NB4 (cell line): ENCODE results near the gene RSPO1.

Source experiments
- DNase-seq: peaks from one replicate; pipeline ENCODE4 v3.0.0; 2010; ENCODE audit warnings: low read depth
- H3K4me3 ChIP-seq: one replicate; pipeline ENCODE4 v1.5.1; 2011; ENCODE audit warnings: mild to moderate bottlenecking, low read depth, low read length, moderate library complexity
- CTCF ChIP-seq: IDR thresholded peaks from one replicate; pipeline ENCODE4 v1.5.1; 2012; ENCODE audit warnings: low read depth, low read length
- MAX ChIP-seq: IDR thresholded peaks from 2 replicates; pipeline ENCODE4 v1.6.1; 2011; ENCODE audit warnings: low read depth, low read length
- MYC ChIP-seq: IDR thresholded peaks from 2 replicates; pipeline ENCODE4 v1.6.1; 2011; ENCODE audit warnings: low read depth, low read length
- POLR2A ChIP-seq: IDR thresholded peaks from 2 replicates; pipeline ENCODE4 v1.6.1; 2011; ENCODE audit warnings: mild to moderate bottlenecking; ENCODE audit not compliant: insufficient read length; ENCODE audit errors: extremely low read depth

The RSPO1 gene

GRCh38 chr1:37634992-37635902 is 555 bp upstream of the RSPO1 start:
- no peak overlapping the region for H3K4me3 ChIP-seq
- DNase-seq, result no peak
- TF ChIP-seq POLR2A, result no peak
- no peak for TF ChIP-seq MAX
- TF ChIP-seq CTCF, result no peak
- no peak for TF ChIP-seq MYC

GRCh38 chr1:37633938-37634243 is 801 bp downstream of the RSPO1 start:
- DNase-seq, result no peak
- no peak overlapping the region for H3K4me3 ChIP-seq
- TF ChIP-seq POLR2A (no peak), MAX (no peak), CTCF (no peak), MYC (no peak)

- DNase-seq, result no peak
- no peak overlapping the region for H3K4me3 ChIP-seq
- TF ChIP-seq MYC (no peak), POLR2A (no peak), MAX (no peak), CTCF (no peak)
Measured at GRCh38 chr1:37633040-37633937, 1.4 kb downstream of the RSPO1 start.

GRCh38 chr1:37631036-37631435 is 3.7 kb downstream of the RSPO1 start:
- DNase-seq, result no peak
- no peak overlapping the region for H3K4me3 ChIP-seq
- no peak for TF ChIP-seq CTCF
- no peak for TF ChIP-seq MYC
- TF ChIP-seq MAX, result no peak
- TF ChIP-seq POLR2A, result no peak

- no peak overlapping the region for H3K4me3 ChIP-seq
- TF ChIP-seq MAX, result no peak
- TF ChIP-seq POLR2A, result no peak
- TF ChIP-seq MYC, result no peak
- TF ChIP-seq CTCF, result no peak
Measured at GRCh38 chr1:37630426-37631028, 4.2 kb downstream of the RSPO1 start.

More at GRCh38 chr1:37630426-37631028, 4.2 kb downstream of the RSPO1 start:
- DNase-seq, result no peak
